Measurements from ENCODE around the gene EN2.

The EN2 gene

DNA sequence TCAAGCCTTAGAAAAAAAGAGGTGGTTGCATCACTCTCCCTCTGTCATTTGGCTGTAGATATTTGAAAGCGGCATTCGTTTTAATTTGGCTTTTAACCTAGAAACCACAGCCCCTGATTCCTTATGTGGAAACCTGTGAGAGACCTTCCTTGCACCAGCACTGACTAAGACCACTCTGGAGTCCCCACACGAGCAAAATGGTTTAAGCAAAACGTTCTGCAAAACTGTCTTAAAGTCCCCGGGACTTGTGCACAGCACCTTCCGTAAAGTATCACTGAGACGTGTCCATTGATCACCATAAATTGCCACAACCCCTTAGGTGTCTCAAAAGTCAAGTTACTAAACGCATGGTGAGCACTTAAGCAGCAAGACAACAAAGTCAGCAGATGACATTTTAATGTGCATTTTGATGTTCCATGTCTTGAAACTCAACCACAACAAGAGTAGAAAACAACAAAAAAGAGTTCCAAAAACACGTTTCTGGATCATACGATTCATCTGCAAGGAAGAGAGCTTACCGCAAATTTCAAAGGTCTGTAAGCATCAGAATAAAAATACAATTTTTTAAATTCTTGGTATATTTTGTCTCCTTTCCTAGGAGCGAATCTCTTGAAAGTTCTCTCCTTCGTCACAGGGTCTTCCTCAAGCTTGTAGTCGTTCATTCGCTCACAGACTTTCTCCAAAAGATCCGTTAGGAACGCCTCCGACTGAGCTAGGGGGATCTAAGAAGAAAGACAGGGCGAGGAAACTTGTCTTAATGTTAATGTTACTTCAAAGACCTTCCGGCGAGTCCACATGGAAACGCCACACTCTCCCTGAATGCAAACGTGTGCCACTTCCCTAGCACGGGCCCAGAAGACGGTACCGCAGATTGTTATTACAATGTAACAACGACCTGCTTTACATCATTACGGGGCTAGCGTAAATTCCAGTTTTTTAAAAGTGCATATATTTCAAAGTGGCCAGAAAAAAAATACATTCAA lies 50.7 kb downstream of the EN2 start:
- no peak for DNase-seq (ENCODE audit: low read depth in 2 of 2)

DNA sequence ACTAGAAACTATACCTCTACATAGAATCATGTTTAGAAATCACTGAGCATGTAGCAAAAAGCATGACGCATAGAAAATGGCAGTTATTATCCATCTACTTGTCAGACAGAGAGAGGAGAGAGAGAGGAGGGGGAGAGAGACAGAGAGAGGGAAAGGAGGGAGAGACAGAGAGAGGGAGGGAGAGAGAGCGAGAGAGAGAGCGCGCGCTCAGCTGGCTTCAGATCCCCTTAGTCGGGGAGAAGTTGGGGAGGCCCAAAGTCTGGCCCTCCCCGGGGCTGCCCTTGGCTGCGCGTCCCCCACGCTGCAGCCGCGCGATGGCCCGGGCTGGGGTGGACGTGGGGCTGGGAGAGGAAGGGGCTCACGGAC lies 51.4 kb downstream of the EN2 start:
- no peak for DNase-seq (ENCODE audit: low read depth in 2 of 2)

DNA sequence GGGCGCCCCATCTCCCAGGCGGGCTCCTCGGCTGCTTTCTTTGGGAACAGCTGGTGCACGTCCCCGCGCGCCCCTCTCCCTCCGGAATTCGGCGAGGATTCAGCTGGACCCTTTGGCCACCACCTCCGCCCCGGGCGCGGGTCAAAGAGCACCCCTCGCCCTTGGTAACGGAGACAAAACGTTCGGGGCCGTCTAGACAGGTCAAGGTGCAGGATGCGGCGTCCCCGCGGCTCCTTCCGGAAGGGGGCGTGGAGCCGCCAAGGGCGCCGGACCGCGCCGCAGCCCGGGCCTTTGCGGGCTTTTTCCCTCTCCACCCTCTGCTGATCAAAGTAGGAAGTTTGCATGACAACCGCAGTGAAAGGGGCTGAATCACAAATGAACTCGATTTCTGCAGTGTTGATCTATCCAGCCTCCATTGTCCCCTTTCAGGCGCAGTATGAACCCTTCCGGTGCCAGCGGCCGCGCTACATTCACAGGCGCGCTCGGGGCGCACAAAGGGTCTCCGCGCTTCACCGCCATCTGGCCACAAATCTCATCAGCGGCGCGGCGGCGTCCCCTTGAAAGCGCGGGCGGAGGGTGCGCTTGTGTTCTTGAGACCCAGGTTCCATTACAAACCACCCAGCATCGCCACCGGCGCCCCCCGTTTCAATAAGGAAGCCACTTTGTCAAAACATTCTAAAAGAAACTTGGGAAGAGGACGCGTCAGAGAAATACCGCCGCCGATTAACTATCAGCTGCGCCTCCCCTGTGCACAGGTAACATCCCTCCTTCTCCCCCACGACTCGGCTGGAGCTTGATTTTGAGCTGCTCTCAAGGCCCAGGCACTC lies 52.0 kb downstream of the EN2 start:
- DNase-seq (ENCODE audit: low read depth in 2 of 2) = no peak

DNA sequence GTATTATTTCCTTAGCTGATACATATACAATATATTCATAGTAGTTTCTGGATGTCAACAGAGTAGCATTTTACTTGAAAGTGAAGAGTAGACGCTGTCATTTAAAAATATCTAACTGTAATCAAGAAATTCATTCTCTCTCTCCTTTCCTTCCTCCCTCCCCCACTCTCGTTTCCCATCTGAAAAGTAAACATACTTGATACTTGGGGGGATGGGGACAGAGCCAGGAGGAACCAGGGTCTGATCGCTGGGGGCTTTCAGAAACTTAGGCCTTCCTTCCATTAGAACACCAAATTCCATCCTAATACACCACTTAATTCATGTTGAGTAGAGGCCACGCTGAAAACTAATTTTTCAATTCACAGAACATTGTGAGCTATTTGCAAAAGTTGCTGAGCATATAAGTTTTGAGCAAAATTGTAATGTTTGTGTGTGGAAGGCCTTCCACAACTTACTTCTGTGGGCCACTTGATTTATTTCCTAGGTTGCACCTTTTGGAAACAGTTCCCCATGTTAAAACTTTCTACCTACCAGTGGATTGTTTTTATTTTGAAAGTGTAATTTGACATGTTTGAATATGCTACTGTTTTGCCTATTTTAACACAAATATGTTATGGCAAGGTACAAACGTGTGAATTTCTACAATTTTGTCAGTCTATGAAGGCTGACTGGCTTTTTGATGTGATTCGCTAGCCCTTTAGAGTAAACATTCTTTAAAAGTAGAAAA lies 53.2 kb downstream of the EN2 start:
- DNase-seq (ENCODE audit: low read depth in 2 of 2) = no peak

DNA sequence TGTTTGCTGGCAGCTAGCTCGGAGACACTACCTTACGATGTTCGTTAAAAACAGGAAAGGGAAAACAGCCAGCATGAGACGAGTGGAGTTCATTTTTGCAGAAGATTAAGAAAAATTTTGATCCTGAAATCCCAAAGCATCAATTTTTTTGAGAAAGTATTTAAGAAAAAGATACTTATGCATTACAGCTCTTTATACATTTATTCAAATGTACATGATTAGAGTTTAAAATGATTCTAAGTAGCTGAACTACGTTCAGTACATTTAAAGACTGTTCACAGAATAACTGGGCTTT lies 53.7 kb downstream of the EN2 start:
- DNase-seq (ENCODE audit: low read depth in 2 of 2) = no peak

DNA sequence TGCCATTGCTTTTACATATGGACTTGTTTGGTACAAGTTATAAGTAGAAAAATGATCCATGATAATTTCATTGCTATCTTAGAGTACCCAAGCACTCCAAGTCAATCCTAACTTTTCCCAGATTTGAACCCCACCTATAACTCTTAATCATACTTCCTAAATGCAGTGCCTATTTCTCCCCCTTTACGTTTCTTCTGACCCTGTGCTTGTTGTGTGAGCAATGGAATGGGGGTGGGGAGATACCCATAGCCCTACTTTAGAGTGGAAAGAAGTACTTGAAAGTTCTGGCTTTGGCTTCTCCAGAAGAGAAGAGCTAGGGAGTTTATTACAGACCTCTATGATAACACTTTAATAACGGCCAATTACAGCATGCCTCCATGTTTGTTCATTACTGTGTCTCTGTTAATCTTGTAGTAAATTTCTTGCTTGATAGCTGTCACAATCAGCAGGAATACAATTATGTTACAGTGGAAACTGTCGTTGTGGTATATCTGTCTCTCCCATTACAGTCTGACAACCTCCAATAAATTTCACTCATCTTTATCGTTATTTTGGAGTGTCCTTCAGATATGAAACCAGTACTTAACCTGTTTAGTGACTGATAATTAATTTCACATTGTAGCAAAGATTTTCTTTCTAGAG lies 54.4 kb downstream of the EN2 start:
- DNase-seq (ENCODE audit: low read depth in 2 of 2) = no peak

DNA sequence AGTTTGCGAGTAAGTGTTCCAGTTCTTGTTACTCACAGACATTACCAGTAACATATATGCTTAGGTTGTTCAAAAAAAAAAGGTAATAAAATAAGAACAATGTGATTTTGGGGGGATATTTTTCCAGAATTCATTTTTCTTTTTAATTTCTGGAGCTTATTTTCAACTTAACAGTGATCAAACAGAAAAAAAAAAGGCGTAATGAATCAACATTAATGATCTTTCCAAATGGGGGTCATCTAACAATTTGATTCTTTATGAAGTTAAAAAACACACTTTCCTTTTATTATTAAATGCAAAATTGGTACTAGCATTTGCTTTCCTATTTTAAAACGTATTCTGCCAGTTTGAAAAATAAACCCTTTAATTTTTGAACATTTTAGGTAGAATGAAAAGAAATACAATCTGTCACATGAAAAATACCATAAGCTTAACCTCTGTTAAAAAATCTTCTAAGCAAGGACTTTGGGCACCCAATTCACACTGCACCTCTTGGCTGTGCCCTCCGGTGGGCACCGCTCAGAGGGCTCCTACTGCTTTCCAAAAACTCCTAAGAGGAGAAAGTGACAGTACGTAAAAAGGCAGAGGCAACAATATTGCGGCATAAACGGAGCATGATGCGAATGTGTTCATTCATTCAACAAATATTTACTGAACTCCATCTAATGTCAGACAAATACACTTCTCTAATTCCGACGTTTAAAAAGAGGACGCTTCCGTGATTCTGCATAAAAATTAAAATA lies 55.8 kb downstream of the EN2 start:
- no peak for DNase-seq (ENCODE audit: low read depth in 2 of 2)

DNA sequence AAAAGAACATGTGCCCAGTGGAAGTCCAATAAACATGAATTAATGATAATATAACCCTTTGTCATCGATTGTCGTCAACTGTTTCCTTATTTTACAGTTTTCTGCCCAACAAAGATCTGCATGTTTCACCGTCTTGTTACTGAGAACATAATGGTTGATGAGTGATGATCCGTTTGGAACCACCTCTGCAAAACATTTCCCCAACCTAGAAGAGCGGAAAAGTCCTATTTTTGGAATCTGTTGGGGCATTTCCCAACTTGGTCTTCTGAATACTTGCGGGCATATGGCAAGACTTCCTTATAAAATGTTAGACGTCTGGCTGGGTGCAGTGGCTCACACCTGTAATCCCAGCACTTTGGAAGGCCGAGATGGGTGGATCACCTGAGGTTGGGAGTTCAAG lies 56.4 kb downstream of the EN2 start:
- DNase-seq (ENCODE audit: low read depth in 2 of 2) = no peak
